Measurements from ENCODE around the gene C17orf107.

- TF ChIP-seq POLR2A (IDR thresholded peaks at IDR 0.05): no peak
- TF ChIP-seq CTCF (IDR thresholded peaks at IDR 0.05): no peak
Observed at GRCh38 chr17:4850246-4850645, 49.1 kb upstream of the C17orf107 start.

Measured in body of pancreas (tissue), 4 donors.